Ovary (tissue), 3 donors: ENCODE data around the gene C3orf33.

Experiments
- CTCF ChIP-seq, 3 donors: fragments of 450-650 bp in 2 of 3; fragments of 200-600 bp in 1 of 3; IDR thresholded peaks; one replicate each; pipeline versions ENCODE4 v1.5.1 to v1.8.0; 2016 to 2022; ENCODE audit warnings: antibody characterized with exemption in 3 of 3, mild to moderate bottlenecking in 1 of 3
- POLR2A ChIP-seq: fragments of 450-650 bp; IDR thresholded peaks from one replicate; pipeline ENCODE4 v1.6.1; 2017; ENCODE audit warnings: antibody characterized with exemption, mild to moderate bottlenecking, moderate library complexity
- donor health status: DM: no; HTN: no; CAD: no.

- TF ChIP-seq CTCF (IDR thresholded peaks at IDR 0.05) (no peak), POLR2A (no peak)
Measured at GRCh38 chr3:155771126-155771525, 35.0 kb downstream of the C3orf33 start.
